H1 (cell line): ENCODE measurements around the gene MORN2.

ENCODE experiments used
- ASH2L ChIP-seq: fragments of 200-600, 300-600 bp; sonication (generic); IDR thresholded peaks from one replicate; pipeline ENCODE4 v1.7.1; 2017; ENCODE audit warnings: low read length
- CEBPB ChIP-seq: IDR thresholded peaks from 2 replicates; pipeline ENCODE4 v1.6.1; 2012; ENCODE audit warnings: low read depth, low read length
- EZH2 ChIP-seq: fragments of 200-600 bp; sonication (generic); IDR thresholded peaks from 2 replicates; pipeline ENCODE4 v1.7.1; 2012; ENCODE audit warnings: low read depth, mild to moderate bottlenecking, moderate library complexity, low read length, inconsistent platforms; ENCODE audit not compliant: severe bottlenecking
- MAFK ChIP-seq: IDR thresholded peaks from 2 replicates; pipeline ENCODE4 v1.6.1; 2012; ENCODE audit warnings: low read depth, mild to moderate bottlenecking, improper control_type of control experiment, low read length
- POLR2AphosphoS5 ChIP-seq: IDR thresholded peaks from 2 replicates; pipeline ENCODE4 v1.6.1; 2011; ENCODE audit warnings: low read depth, low read length
- SP2 ChIP-seq: IDR thresholded peaks from 2 replicates; pipeline ENCODE4 v1.6.1; 2012; ENCODE audit warnings: mild to moderate bottlenecking, low read length, inconsistent platforms
- SRF ChIP-seq: IDR thresholded peaks from 2 replicates; pipeline ENCODE4 v1.6.1; 2011; ENCODE audit warnings: mild to moderate bottlenecking, low read depth, low read length, moderate library complexity
- ZNF274 ChIP-seq: IDR thresholded peaks from 2 replicates; pipeline ENCODE4 v1.7.0; 2012; ENCODE audit warnings: low read length, borderline replicate concordance; ENCODE audit errors: extremely low read depth
- TF ChIP-seq, protein P1 (sequence below): IDR thresholded peaks from 2 replicates; pipeline ENCODE4 v1.6.1; 2012; ENCODE audit warnings: inconsistent platforms
- TF ChIP-seq, protein P2 (sequence below), 3 experiments: IDR thresholded peaks; 1 replicate in 2 of 3; 2 replicates in 1 of 3; pipeline versions ENCODE4 v1.5.1 to v1.6.1; 2011; ENCODE audit warnings: low read length in 3 of 3, mild to moderate bottlenecking in 3 of 3, inconsistent platforms in 2 of 3, low read depth in 1 of 3, moderate library complexity in 1 of 3; ENCODE audit not compliant: insufficient read depth in 1 of 3; ENCODE audit errors: control extremely low read depth in 1 of 3

DNA sequence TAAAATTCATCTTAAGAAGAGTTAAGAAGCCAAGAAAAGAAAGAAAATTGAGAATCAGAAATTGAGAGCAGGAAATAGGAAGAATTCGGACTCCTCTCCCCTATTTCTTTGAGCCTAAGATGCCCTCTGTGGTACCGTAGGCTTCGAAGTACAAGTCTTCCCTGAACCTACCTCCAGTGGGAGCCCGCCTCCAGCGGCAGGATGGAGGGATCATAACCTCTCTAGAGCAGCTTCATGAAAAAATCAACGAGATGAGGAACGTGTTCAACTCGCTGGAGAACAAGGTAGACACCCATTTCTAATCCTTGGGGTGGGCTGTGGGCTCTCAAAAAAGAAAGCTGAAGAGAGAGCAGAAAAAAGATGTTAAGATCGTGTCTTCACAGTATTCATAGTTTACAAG, 50.2 kb downstream of the MORN2 start:
- TF ChIP-seq ASH2L (no peak), SRF (no peak), MAFK (no peak), ZNF274 (no peak), CEBPB (no peak), SP2 (no peak), EZH2 (no peak), POLR2AphosphoS5 (no peak)
- TF ChIP-seq, protein P1, sequence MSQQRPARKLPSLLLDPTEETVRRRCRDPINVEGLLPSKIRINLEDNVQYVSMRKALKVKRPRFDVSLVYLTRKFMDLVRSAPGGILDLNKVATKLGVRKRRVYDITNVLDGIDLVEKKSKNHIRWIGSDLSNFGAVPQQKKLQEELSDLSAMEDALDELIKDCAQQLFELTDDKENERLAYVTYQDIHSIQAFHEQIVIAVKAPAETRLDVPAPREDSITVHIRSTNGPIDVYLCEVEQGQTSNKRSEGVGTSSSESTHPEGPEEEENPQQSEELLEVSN = no peak
- TF ChIP-seq, protein P2, sequence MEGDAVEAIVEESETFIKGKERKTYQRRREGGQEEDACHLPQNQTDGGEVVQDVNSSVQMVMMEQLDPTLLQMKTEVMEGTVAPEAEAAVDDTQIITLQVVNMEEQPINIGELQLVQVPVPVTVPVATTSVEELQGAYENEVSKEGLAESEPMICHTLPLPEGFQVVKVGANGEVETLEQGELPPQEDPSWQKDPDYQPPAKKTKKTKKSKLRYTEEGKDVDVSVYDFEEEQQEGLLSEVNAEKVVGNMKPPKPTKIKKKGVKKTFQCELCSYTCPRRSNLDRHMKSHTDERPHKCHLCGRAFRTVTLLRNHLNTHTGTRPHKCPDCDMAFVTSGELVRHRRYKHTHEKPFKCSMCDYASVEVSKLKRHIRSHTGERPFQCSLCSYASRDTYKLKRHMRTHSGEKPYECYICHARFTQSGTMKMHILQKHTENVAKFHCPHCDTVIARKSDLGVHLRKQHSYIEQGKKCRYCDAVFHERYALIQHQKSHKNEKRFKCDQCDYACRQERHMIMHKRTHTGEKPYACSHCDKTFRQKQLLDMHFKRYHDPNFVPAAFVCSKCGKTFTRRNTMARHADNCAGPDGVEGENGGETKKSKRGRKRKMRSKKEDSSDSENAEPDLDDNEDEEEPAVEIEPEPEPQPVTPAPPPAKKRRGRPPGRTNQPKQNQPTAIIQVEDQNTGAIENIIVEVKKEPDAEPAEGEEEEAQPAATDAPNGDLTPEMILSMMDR (IDR thresholded peaks at IDR 0.05; ENCODE audit: control extremely low read depth in 1 of 3, insufficient read depth in 1 of 3, low read depth in 1 of 3, low read length in 3 of 3) = peak; percentile 28 to 38 (median 32)
